BJ (cell line): ENCODE data around the gene HEATR1. TPM values are rescaled to one million over a fixed set of nuclear protein-coding genes. Genes with fewer than 3 reads are reported as not detected.

Source experiments
- CTCF ChIA-PET: fragments of 350-600 bp; formaldehyde crosslinking; extraction: SDS; loops from one replicate; lab custom pipeline; 2021; ENCODE audit warnings: antibody characterized with exemption, inconsistent platforms; lab: Yijun Ruan, JAX
- POLR2A ChIA-PET: fragments of 300-600 bp; sonication (Branson Sonifier 250); formaldehyde crosslinking; extraction: SDS; loops from one replicate; lab custom pipeline; 2021; ENCODE audit warnings: antibody characterized with exemption; lab: Charles Lee
- DNase-seq: peaks from one replicate; pipeline ENCODE4 v3.0.0-alpha.2; 2011; ENCODE audit warnings: low read depth
- H3K27me3 ChIP-seq: 2 replicates; pipeline ENCODE4 v1.6.0; 2011; ENCODE audit warnings: low read length; ENCODE audit not compliant: control insufficient read depth, insufficient read depth
- H3K36me3 ChIP-seq: 2 replicates; pipeline ENCODE4 v1.5.1; 2011; ENCODE audit warnings: low read length; ENCODE audit not compliant: control insufficient read depth, insufficient read depth
- H3K4me3 ChIP-seq: 2 replicates; pipeline ENCODE4 v1.5.1; 2011; ENCODE audit warnings: low read depth, mild to moderate bottlenecking, control low read depth, low read length
- polyA plus RNA-seq: library from polyadenylated mRNA; depleted of rRNA; stranded (reverse); fragments of >200 nt; gene quantifications from 2 replicates; pipeline ENCODE4 v1.2.3, GENCODE V29; 2011
- TF ChIP-seq, protein P1 (sequence below): IDR thresholded peaks from 2 replicates; pipeline ENCODE4 v1.5.1; 2011; ENCODE audit warnings: low read depth, mild to moderate bottlenecking, control low read depth, inconsistent platforms, low read length, moderate library complexity; ENCODE audit not compliant: insufficient read depth

HEATR1 gene
- polyA plus RNA-seq, 1 experiment = 11.4 TPM

GRCh38 chr1:236523704-236524141 is 80.6 kb downstream of the HEATR1 start, which contains the start of gene LGALS8:
Gene LGALS8 (plus strand): TSS chr1:236523982. CDS start chr1:236526071, 2,089 bp downstream.
- Histone ChIP-seq H3K36me3 (peaks cover 1% of the 10 kb centered on the region; the same call in 1 of the 2 replicates), H3K4me3 (peak within 1 kb of the TSS; percentile 83), H3K27me3 (no peaks in the 10 kb centered on the region)
- peak; percentile 32 for DNase-seq
- CTCF ChIA-PET = interaction anchor here (1.3 kb wide), 1 partner anchor 11 kb away, joined by 3 read pairs; no protein-coding TSS in a partner anchor
- POLR2A ChIA-PET = interaction anchor here (0.6 kb wide), 1 partner anchor 17 kb away, joined by 3 read pairs; no protein-coding TSS in a partner anchor
- TF ChIP-seq, protein P1, sequence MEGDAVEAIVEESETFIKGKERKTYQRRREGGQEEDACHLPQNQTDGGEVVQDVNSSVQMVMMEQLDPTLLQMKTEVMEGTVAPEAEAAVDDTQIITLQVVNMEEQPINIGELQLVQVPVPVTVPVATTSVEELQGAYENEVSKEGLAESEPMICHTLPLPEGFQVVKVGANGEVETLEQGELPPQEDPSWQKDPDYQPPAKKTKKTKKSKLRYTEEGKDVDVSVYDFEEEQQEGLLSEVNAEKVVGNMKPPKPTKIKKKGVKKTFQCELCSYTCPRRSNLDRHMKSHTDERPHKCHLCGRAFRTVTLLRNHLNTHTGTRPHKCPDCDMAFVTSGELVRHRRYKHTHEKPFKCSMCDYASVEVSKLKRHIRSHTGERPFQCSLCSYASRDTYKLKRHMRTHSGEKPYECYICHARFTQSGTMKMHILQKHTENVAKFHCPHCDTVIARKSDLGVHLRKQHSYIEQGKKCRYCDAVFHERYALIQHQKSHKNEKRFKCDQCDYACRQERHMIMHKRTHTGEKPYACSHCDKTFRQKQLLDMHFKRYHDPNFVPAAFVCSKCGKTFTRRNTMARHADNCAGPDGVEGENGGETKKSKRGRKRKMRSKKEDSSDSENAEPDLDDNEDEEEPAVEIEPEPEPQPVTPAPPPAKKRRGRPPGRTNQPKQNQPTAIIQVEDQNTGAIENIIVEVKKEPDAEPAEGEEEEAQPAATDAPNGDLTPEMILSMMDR = peak; percentile 34

GRCh38 chr1:236522937-236523703 is 81.2 kb downstream of the HEATR1 start:
- DNase-seq = no peak
- Histone ChIP-seq H3K4me3 (peak overlapping the region; percentile 83), H3K36me3 (peaks cover 1% of the 10 kb centered on the region; the same call in 1 of the 2 replicates), H3K27me3 (no peaks in the 10 kb centered on the region)
- TF ChIP-seq, protein P1 = no peak
- POLR2A ChIA-PET = no interaction called here
- CTCF ChIA-PET = interaction anchor here (1.3 kb wide), 1 partner anchor 11 kb away, joined by 3 read pairs; no protein-coding TSS in a partner anchor

DNA sequence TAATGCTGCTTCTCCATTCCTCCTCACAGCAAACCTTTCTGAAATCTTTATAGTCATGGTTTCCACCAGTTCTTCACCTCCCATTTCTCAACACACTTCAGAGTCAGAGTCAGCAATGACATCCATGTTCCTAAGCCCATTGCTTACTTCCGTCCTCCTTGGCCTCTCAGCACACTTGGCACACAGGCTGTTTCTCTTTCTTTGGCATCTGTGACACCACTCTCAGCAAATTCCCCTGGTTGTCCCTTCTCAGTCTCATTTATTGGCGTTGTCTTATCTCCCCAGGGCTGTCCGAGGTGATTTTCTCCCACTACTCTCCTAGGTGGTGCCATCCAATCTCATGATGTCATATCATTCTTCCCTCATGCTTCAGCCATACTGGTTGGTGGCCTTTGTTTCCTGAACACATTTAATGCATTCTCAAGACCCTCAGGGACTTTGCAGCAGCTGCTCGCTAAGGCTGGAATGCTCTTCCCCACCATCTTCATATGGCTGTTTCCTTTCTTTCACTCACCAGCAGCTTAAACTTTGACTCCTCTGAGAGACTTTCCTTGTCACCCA is 83.8 kb downstream of the HEATR1 start:
- Histone ChIP-seq H3K4me3 (no peak overlapping the region), H3K36me3 (no peaks in the 10 kb centered on the region), H3K27me3 (no peaks in the 10 kb centered on the region)
- POLR2A ChIA-PET = no interaction called here
- CTCF ChIA-PET = no interaction called here
- TF ChIP-seq, protein P1 = no peak
- DNase-seq = no peak

- CTCF ChIA-PET = interaction anchor here (0.7 kb wide), 1 partner anchor 996 kb away, joined by 3 read pairs; no protein-coding TSS in a partner anchor
- POLR2A ChIA-PET = no interaction called here
- no peak for DNase-seq
- TF ChIP-seq, protein P1 = no peak
- H3K4me3 ChIP-seq = no peak overlapping the region
- H3K36me3 ChIP-seq = no peaks in the 10 kb centered on the region
- H3K27me3 ChIP-seq = no peaks in the 10 kb centered on the region
Measured at GRCh38 chr1:236518322-236518721, 86.0 kb downstream of the HEATR1 start.
